SH-SY5Y (cell line): ENCODE results near the gene IFNK.

Source experiments
- GATA2 ChIP-seq: IDR thresholded peaks from 2 replicates; pipeline ENCODE4 v1.6.1; 2011; ENCODE audit warnings: mild to moderate bottlenecking, low read depth, low read length
- GATA3 ChIP-seq: IDR thresholded peaks from 2 replicates; pipeline ENCODE4 v1.6.1; 2011; ENCODE audit warnings: low read depth, mild to moderate bottlenecking, low read length, moderate library complexity

GRCh38 chr9:27549196-27549755 is 25.2 kb downstream of the IFNK start:
- TF ChIP-seq GATA2 (no peak), GATA3 (no peak)
